Vagina (tissue), 2 donors: ENCODE results near the gene MRTFB. TPM values are rescaled to one million over a fixed set of nuclear protein-coding genes. Genes with fewer than 3 reads are reported as not detected.

ENCODE experiments used
- DNase-seq, 2 donors: peaks; one replicate each; pipeline ENCODE4 v3.0.0-alpha.2; 2017; ENCODE audit errors: extremely low spot score in 2 of 2
- H3K27ac ChIP-seq: fragments of 200-600 bp; sonication (generic); one replicate; pipeline ENCODE4 v1.5.1; 2019
- H3K27me3 ChIP-seq: fragments of 200-600 bp; sonication (generic); one replicate; pipeline ENCODE4 v1.5.1; 2019
- H3K36me3 ChIP-seq, 2 donors: fragments of 200-600 bp; sonication (generic); one replicate each; pipeline ENCODE4 v1.5.1; 2017 to 2019
- H3K4me1 ChIP-seq: fragments of 200-600 bp; sonication (generic); one replicate; pipeline ENCODE4 v1.5.1; 2019
- H3K4me3 ChIP-seq, 2 donors: fragments of 200-600 bp; sonication (generic); 1 replicate in 1 of 2; 2 replicates in 1 of 2; pipeline ENCODE4 v1.5.1; 2016 to 2019
- H3K9me3 ChIP-seq: fragments of 200-600 bp; sonication (generic); one replicate; pipeline ENCODE4 v1.5.1; 2019
- CTCF ChIP-seq, 3 experiments: fragments of 450-650 bp in 2 of 3; fragments of 200-600 bp in 1 of 3; sonication (generic) in 1 of 3; IDR thresholded peaks; one replicate each; pipeline ENCODE4 v1.5.1; 2017 to 2019; ENCODE audit warnings: antibody characterized with exemption in 3 of 3, mild to moderate bottlenecking in 2 of 3, moderate library complexity in 2 of 3
- POLR2A ChIP-seq, 2 donors: fragments of 450-650 bp; IDR thresholded peaks; one replicate each; pipeline ENCODE4 v1.6.1; 2017; ENCODE audit warnings: antibody characterized with exemption in 2 of 2, mild to moderate bottlenecking in 2 of 2, moderate library complexity in 2 of 2
- POLR2AphosphoS5 ChIP-seq, 2 donors: sonication (generic); formaldehyde crosslinking; IDR thresholded peaks; one replicate each; pipeline ENCODE4 v1.9.0; 2017; ENCODE audit warnings: antibody characterized with exemption in 2 of 2, mild to moderate bottlenecking in 2 of 2, low read depth in 1 of 2; ENCODE audit not compliant: insufficient read depth in 1 of 2
- intact Hi-C: fragments of 100-400 bp; cut with DNase I; formaldehyde crosslinking; loops from one replicate; pipeline ENCODE4 v1.15.1; 2023
- total RNA-seq: library from RNA; depleted of rRNA; stranded (reverse); fragments of >200 nt; gene quantifications from one replicate; pipeline ENCODE4 v1.2.3, GENCODE V29; 2016

Gene MRTFB
- total RNA-seq, 1 donor from 2014 or later, result 103 TPM

GRCh38 chr16:14029658-14030057, 41.5 kb upstream of the MRTFB start:
- H3K36me3 ChIP-seq, result no peaks in the 10 kb centered on the region
- H3K27ac ChIP-seq, result no peak overlapping the region
- no peaks in the 10 kb centered on the region for H3K27me3 ChIP-seq
- no peaks in the 10 kb centered on the region for H3K4me1 ChIP-seq
- no peaks in the 10 kb centered on the region for H3K9me3 ChIP-seq
- DNase-seq, result no peak
- no peak overlapping the region for H3K4me3 ChIP-seq
- intact Hi-C loops, result no loop called here
- TF ChIP-seq POLR2AphosphoS5 (IDR thresholded peaks at IDR 0.05; ENCODE audit: insufficient read depth in 1 of 2, low read depth in 1 of 2) (no peak), POLR2A (IDR thresholded peaks at IDR 0.05) (no peak), CTCF (IDR thresholded peaks at IDR 0.05) (no peak)

GRCh38 chr16:14035092-14035491, 36.0 kb upstream of the MRTFB start:
- DNase-seq, result no peak
- H3K27ac ChIP-seq, result no peak overlapping the region
- H3K36me3 ChIP-seq, result no peaks in the 10 kb centered on the region
- intact Hi-C loops, result no loop called here
- H3K4me3 ChIP-seq, result no peak overlapping the region
- H3K27me3 ChIP-seq, result no peaks in the 10 kb centered on the region
- no peak for TF ChIP-seq CTCF (IDR thresholded peaks at IDR 0.05)
- no peak for TF ChIP-seq POLR2A (IDR thresholded peaks at IDR 0.05)
- no peak for TF ChIP-seq POLR2AphosphoS5 (IDR thresholded peaks at IDR 0.05; ENCODE audit: insufficient read depth in 1 of 2, low read depth in 1 of 2)
- H3K4me1 ChIP-seq, result no peaks in the 10 kb centered on the region
- no peaks in the 10 kb centered on the region for H3K9me3 ChIP-seq

- Histone ChIP-seq H3K27me3 (no peaks in the 10 kb centered on the region), H3K9me3 (no peaks in the 10 kb centered on the region), H3K27ac (no peak overlapping the region), H3K4me3 (no peak overlapping the region), H3K4me1 (no peaks in the 10 kb centered on the region), H3K36me3 (no peaks in the 10 kb centered on the region)
- TF ChIP-seq POLR2AphosphoS5 (IDR thresholded peaks at IDR 0.05; ENCODE audit: insufficient read depth in 1 of 2, low read depth in 1 of 2) (no peak), CTCF (IDR thresholded peaks at IDR 0.05) (no peak), POLR2A (IDR thresholded peaks at IDR 0.05) (no peak)
- no peak for DNase-seq
- intact Hi-C loops, result no loop called here
Measured at GRCh38 chr16:14036889-14037288, 34.2 kb upstream of the MRTFB start.

- Histone ChIP-seq H3K4me3 (no peak overlapping the region), H3K27me3 (no peaks in the 10 kb centered on the region), H3K9me3 (no peaks in the 10 kb centered on the region), H3K4me1 (no peaks in the 10 kb centered on the region), H3K27ac (no peak overlapping the region), H3K36me3 (no peaks in the 10 kb centered on the region)
- intact Hi-C loops, result no loop called here
- DNase-seq, result no peak
- TF ChIP-seq POLR2AphosphoS5 (IDR thresholded peaks at IDR 0.05; ENCODE audit: insufficient read depth in 1 of 2, low read depth in 1 of 2) (no peak), CTCF (IDR thresholded peaks at IDR 0.05) (no peak), POLR2A (IDR thresholded peaks at IDR 0.05) (no peak)
Measured at GRCh38 chr16:14037960-14038359, 33.2 kb upstream of the MRTFB start.

GRCh38 chr16:14041164-14041563, 30.0 kb upstream of the MRTFB start:
- no peaks in the 10 kb centered on the region for H3K4me1 ChIP-seq
- intact Hi-C loops, result loop anchor here (5.0 kb wide), 1 partner anchor 1859 kb away; no protein-coding TSS in a partner anchor
- no peaks in the 10 kb centered on the region for H3K36me3 ChIP-seq
- no peak for DNase-seq
- no peak for TF ChIP-seq POLR2AphosphoS5 (IDR thresholded peaks at IDR 0.05; ENCODE audit: insufficient read depth in 1 of 2, low read depth in 1 of 2)
- no peak for TF ChIP-seq CTCF (IDR thresholded peaks at IDR 0.05)
- TF ChIP-seq POLR2A (IDR thresholded peaks at IDR 0.05), result no peak
- no peaks in the 10 kb centered on the region for H3K9me3 ChIP-seq
- no peaks in the 10 kb centered on the region for H3K27me3 ChIP-seq
- H3K4me3 ChIP-seq, result no peak overlapping the region
- H3K27ac ChIP-seq, result no peak overlapping the region
